ENCODE data around the gene TIAL1. TPM values are rescaled to one million over a fixed set of nuclear protein-coding genes. Genes with fewer than 3 reads are reported as not detected.
"Not testable (repeated sequence)": the region's sequence is repeated elsewhere in the genome, so short reads cannot be mapped to it uniquely, and the experiment has no call there.

The TIAL1 gene
- total RNA-seq, 2 experiments from 2014 or later, result 159 to 174 TPM

DNA sequence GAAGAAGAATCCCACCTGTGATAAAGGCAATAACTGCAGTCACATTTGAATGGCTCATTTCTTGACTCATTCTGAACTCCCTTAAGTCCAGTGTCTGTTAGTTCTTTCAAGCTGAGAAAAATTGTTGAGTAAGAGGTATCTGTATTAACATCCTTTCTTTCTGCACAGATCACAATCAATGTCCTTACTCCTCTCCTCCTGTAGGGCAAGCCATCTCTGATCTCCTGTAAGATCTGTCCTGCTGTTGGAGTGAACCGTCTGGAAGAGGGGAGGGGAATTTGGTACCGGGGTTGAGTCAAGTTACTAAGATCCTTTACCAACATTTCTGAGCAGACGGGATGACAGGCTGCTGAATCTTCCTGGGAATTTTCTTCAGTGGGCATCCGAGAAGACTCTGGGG, 34.7 kb downstream of the TIAL1 start:
- Mint-ChIP-seq H3K27me3 (no peaks in the 10 kb centered on the region), H3K4me3 (no peak overlapping the region), H3K36me3 (ENCODE audit: low read depth) (no peaks in the 10 kb centered on the region), H3K9me3 (no peaks in the 10 kb centered on the region), H3K4me1 (ENCODE audit: low read depth) (no peaks in the 10 kb centered on the region), H3K27ac (no peak overlapping the region)
- intact Hi-C loops (cut with DNase I, micrococcal nuclease), result no loop called here
- Histone ChIP-seq H3K9me3 (ENCODE audit: control insufficient read depth in 1 of 2, insufficient read depth in 1 of 2, low read length in 2 of 2) (no peaks in the 10 kb centered on the region), H3K4me1 (ENCODE audit: insufficient read depth, low read length) (no peaks in the 10 kb centered on the region), H3K4me3 (ENCODE audit: low read length) (no peak overlapping the region), H3K36me3 (ENCODE audit: insufficient read depth, low read length) (no peaks in the 10 kb centered on the region), H3K27me3 (ENCODE audit: control insufficient read depth in 1 of 2, insufficient read depth in 2 of 2, low read length in 2 of 2) (no peaks in the 10 kb centered on the region), H3K27ac (ENCODE audit: low read depth in 1 of 2, low read length in 2 of 2) (no peak overlapping the region)
- CTCF ChIA-PET, result interaction anchor here (1.1 kb wide), 1 partner anchor 19 kb away, joined by 4 read pairs; no protein-coding TSS in a partner anchor
- no peak for DNase-seq
- POLR2A ChIA-PET, result no interaction called here
- ATAC-seq (ENCODE audit: poor library complexity), result no peak
- TF ChIP-seq CTCF (IDR thresholded peaks at IDR 0.05), result no peak

- H3K27ac ChIP-seq (ENCODE audit: low read depth in 1 of 2, low read length in 2 of 2); H3K9me3 ChIP-seq (ENCODE audit: control insufficient read depth in 1 of 2, insufficient read depth in 1 of 2, low read length in 2 of 2); H3K36me3 Mint-ChIP-seq (ENCODE audit: low read depth); H3K4me3 Mint-ChIP-seq; H3K4me1 ChIP-seq (ENCODE audit: insufficient read depth, low read length); H3K9me3 Mint-ChIP-seq; H3K36me3 ChIP-seq (ENCODE audit: insufficient read depth, low read length); CTCF ChIA-PET; H3K27me3 ChIP-seq (ENCODE audit: control insufficient read depth in 1 of 2, insufficient read depth in 2 of 2, low read length in 2 of 2); intact Hi-C loops (cut with DNase I, micrococcal nuclease); H3K27me3 Mint-ChIP-seq; POLR2A ChIA-PET; DNase-seq; H3K4me1 Mint-ChIP-seq (ENCODE audit: low read depth); H3K27ac Mint-ChIP-seq; ATAC-seq (ENCODE audit: poor library complexity); H3K4me3 ChIP-seq (ENCODE audit: low read length): not testable (repeated sequence)
These were observed 37.3 kb downstream of the TIAL1 start for GRCh38 chr10:119559511-119559910.

- POLR2A ChIA-PET; H3K4me1 Mint-ChIP-seq (ENCODE audit: low read depth): not testable (repeated sequence)
These were observed 40.7 kb downstream of the TIAL1 start for GRCh38 chr10:119556081-119556480.

GRCh38 chr10:119555178-119555784, 41.5 kb downstream of the TIAL1 start:
- no peaks in the 10 kb centered on the region for H3K27me3 ChIP-seq (ENCODE audit: control insufficient read depth in 1 of 2, insufficient read depth in 2 of 2, low read length in 2 of 2)
- H3K4me3 ChIP-seq (ENCODE audit: low read length), result no peak overlapping the region
- H3K4me3 Mint-ChIP-seq, result no peak overlapping the region
- no peaks in the 10 kb centered on the region for H3K9me3 Mint-ChIP-seq
- ATAC-seq (ENCODE audit: poor library complexity) (no peak), DNase-seq (no peak)
- no peaks in the 10 kb centered on the region for H3K4me1 ChIP-seq (ENCODE audit: insufficient read depth, low read length)
- POLR2A ChIA-PET, result no interaction called here
- no peaks in the 10 kb centered on the region for H3K27me3 Mint-ChIP-seq
- H3K27ac Mint-ChIP-seq, result no peak overlapping the region
- intact Hi-C loops (cut with DNase I, micrococcal nuclease), result no loop called here
- TF ChIP-seq CTCF (IDR thresholded peaks at IDR 0.05), result no peak
- no peaks in the 10 kb centered on the region for H3K4me1 Mint-ChIP-seq (ENCODE audit: low read depth)
- H3K36me3 ChIP-seq (ENCODE audit: insufficient read depth, low read length), result no peaks in the 10 kb centered on the region
- CTCF ChIA-PET, result no interaction called here
- no peaks in the 10 kb centered on the region for H3K9me3 ChIP-seq (ENCODE audit: control insufficient read depth in 1 of 2, insufficient read depth in 1 of 2, low read length in 2 of 2)
- H3K27ac ChIP-seq (ENCODE audit: low read depth in 1 of 2, low read length in 2 of 2), result no peak overlapping the region
- H3K36me3 Mint-ChIP-seq (ENCODE audit: low read depth), result no peaks in the 10 kb centered on the region

More at GRCh38 chr10:119556081-119556480, 40.7 kb downstream of the TIAL1 start:
- H3K4me3 ChIP-seq (ENCODE audit: low read length); H3K27me3 ChIP-seq (ENCODE audit: control insufficient read depth in 1 of 2, insufficient read depth in 2 of 2, low read length in 2 of 2); H3K4me3 Mint-ChIP-seq; ATAC-seq (ENCODE audit: poor library complexity); H3K9me3 Mint-ChIP-seq; H3K36me3 Mint-ChIP-seq (ENCODE audit: low read depth); H3K27ac ChIP-seq (ENCODE audit: low read depth in 1 of 2, low read length in 2 of 2); H3K27me3 Mint-ChIP-seq; H3K4me1 ChIP-seq (ENCODE audit: insufficient read depth, low read length); H3K9me3 ChIP-seq (ENCODE audit: control insufficient read depth in 1 of 2, insufficient read depth in 1 of 2, low read length in 2 of 2); H3K27ac Mint-ChIP-seq; intact Hi-C loops (cut with DNase I, micrococcal nuclease); DNase-seq; H3K36me3 ChIP-seq (ENCODE audit: insufficient read depth, low read length): not testable (repeated sequence)
- CTCF ChIA-PET, result interaction anchor here (1.7 kb wide), 1 partner anchor 13 kb away, joined by 5 read pairs; the partner anchor contains the start of gene RGS10

Data from CD4-positive, alpha-beta T cell (primary cell).